Measurements from ENCODE around the gene ABCF1.
"Not testable (repeated sequence)": the region's sequence is repeated elsewhere in the genome, so short reads cannot be mapped to it uniquely, and the experiment has no call there.

Gene ABCF1

DNA sequence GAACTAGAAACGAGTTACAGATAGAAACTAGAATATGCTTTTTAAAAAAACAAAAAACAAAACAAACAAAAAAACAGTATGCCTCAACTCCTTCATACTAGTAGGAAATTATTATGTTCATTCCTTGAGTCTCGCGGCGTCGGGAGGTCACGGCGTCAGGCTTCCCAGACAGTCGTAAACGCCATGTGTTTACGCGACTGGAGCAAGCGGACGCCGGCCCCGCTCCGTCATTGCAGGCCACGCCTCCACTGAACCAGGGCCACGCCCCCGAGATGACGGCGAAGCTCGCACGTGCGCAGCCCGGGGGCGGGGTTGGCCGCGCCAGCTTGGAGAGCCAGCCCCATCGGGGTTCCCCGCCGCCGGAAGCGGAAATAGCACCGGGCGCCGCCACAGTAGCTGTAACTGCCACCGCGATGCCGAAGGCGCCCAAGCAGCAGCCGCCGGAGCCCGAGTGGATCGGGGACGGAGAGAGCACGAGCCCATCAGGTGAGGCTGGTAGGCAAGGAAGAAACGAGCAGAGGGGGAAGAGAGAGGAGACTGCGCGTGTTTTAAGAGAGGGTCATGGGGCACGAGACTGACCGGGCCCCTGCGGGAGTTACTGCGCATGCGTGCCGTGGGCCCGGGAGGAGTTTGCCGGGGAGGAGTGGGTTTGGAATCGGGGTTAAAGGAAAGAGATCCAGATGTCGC, at the start of gene ABCF1:
Gene ABCF1, plus strand, starts transcription at position 368 of the 687 bp plus-strand sequence. Its CDS starts 46 bp downstream, at position 414.
- DNase-seq (ENCODE audit: low read depth, low spot score), result peak; percentile 80
- H3K27ac ChIP-seq, result peak within 1 kb of the TSS; percentile 87

DNA sequence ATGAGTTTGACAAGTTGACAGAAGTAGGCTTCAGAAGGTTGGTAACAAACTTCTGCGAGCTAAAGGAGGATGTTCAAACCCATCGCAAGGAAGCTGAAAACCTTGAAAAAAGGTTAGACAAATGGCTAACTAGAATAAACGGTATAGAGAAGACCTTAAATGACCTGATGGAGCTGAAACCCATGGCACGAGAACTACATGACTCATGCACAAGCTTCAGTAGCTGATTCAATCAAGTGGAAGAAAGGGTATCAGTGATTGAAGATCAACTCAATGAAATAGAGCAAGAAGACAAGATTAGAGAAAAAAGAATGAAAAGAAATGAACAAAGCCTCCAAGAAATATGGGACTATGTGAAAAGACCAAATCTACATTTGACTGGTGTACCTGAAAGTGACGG, 49.3 kb upstream of the ABCF1 start:
- not testable (repeated sequence) for DNase-seq (ENCODE audit: low read depth, low spot score)
- peak overlapping the region; percentile 91 for H3K27ac ChIP-seq

DNA sequence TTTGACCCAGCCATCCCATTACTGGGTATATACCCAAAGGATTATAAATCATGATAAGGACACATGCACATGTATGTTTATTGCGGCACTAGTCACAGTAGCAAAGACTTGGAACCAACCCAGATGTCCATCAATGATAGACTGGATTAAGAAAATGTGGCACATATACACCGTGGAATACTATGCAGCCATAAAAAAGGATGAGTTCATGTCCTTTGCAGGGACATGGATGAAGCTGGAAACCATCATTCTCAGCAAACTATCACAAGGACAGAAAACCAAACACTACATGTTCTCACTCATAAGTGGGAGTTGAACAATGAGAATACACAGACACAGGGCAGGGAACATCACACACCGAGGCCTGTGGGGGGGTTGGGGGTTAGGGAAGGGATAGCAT, 44.8 kb upstream of the ABCF1 start:
- not testable (repeated sequence) for DNase-seq (ENCODE audit: low read depth, low spot score); H3K27ac ChIP-seq

DNA sequence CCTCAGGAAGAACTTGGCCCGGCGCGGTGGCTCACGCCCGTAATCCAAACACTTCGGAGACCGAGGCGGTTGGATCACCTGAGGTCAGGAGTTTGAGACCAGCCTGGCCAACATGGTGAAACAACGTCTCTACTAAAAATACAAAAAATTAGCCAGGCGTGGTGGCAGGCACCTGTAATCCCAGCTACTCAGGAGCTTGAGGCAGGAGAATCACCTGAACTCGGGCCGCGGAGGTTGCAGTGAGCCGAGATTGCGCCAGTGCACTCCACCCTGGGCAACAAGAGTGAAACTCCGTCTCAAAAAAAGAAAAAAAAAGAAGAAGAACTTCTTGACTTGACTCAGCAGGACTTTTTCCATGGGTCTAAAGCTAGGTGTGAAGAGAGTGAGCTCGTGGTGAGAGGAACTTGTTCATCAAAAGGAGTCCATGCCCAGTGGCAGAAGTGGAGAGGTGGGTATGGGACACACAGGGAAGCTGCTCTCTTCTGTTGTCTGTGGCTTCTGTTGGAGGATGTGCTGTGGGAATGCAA, 41.8 kb upstream of the ABCF1 start:
- H3K27ac ChIP-seq; DNase-seq (ENCODE audit: low read depth, low spot score): not testable (repeated sequence)

DNA sequence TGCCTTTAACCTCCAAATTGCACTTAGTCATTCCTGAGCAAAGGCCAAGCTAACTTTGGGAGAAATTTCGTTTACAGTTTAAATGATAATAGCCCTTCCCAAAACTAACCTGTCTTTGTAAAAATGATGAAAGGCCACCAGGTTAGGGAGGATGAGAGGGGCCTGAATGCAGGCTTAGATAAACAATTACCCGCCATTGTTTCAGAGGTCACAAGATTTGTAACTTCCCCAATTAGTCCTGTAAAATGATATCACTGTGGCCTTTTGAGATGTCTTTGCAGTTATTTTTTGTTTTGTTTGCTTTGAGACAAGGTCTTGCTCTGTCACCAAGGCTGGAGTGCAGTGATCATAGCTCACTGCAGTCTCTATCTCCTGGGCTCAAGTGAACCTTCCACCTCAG, 41.2 kb upstream of the ABCF1 start:
- H3K27ac ChIP-seq, result no peak overlapping the region
- DNase-seq (ENCODE audit: low read depth, low spot score), result no peak

DNA sequence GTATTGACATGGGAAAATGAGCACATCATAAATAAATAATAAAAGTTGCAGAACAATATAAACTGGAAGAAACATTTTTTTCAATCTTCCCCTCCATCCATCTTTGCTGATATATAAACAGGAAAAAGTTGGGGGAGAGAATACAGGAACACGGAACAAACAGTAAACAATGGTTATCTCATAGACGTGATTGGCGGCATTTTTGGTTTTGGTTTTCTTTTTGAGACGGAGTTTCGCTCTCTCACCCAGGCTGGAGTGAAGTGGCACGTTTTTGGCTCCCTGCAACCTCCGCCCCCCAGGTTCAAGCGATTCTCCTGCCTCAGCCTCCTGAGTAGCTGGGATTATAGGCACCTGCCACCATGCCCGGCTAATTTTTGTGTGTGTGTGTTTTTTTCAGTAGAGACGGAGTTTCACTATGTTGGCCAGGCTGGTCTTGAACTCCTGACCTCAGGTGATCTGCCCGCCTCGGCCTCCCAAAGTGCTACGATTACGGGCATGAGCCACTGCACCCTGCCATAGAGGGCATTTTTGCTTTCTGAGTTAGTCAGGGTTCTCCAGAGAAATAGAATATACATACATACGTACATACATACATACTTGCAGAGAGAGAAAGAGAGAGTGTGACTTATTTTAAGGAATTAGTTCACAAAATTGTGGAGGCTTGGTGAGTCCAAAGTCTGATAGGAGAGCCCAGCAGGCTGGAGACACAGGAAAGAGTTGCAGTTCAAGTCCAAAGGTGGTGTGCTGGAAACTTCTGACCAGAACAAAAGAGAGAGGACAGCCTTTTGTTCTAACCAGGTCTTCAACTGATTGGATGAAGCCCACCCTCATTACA, 37.6 kb upstream of the ABCF1 start:
- DNase-seq (ENCODE audit: low read depth, low spot score), result no peak
- H3K27ac ChIP-seq, result no peak overlapping the region

DNA sequence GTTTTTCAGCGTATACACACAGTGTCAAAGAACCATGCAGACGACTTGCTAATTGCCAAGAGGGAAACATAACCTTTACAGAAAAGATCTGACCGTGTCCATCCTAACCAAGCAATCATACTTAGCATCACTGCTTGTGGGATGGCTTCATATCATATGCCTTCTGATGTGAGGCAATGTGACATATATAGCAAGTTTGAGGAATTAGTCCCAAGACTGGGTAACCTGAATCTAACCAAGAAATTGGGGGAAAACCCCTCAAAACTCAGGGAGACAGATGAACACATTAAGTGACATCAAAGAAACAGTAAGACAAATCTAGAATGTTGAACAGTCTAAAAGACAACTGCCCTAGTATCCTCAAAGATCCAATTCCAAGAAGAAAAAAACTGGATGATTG, 33.3 kb upstream of the ABCF1 start:
- DNase-seq (ENCODE audit: low read depth, low spot score), result no peak

DNA sequence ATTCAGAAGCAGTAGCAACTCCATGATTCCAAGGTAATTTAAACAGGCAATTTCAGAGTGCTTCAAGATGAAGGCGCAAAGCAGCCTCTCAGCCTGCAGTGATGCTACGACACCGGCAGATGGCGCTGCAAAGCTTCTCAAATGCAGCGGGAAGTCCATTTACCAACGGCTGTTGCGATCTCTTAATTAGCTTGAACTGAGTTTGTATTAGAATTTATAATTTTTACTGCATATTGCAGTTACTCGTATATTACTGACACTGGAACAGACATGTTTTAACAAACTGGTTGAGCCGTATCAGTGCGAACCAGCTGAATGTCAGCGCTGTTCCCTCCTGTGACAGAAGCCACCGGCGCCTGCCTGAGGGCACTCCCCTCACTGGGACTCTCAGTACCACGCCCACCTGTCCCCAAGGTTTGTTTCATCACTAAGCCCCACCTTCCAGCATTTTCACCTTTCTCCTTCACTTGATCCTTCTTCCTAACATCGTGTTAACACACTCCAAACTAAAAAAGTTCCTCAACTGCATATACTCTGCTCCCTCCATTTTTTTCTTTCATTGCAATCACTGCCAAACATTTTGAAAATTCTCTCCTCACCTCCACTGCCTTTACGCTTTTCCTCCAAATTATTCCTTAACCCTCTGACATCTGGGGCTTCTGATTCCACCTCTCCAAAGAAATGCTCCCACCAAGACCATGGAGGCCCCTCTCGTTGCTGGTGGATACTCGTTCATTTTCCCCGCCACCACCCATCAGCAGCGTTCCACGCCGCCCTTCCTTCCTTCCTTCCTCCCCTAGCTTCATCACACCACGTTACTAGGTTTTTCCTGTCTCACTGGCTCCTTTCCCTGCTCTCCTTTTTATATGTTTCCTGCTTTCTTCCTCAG, 29.5 kb upstream of the ABCF1 start:
- peak; percentile 44 for DNase-seq (ENCODE audit: low read depth, low spot score)
- no peak overlapping the region for H3K27ac ChIP-seq

More for the DNA sequence above, 33.3 kb upstream of the ABCF1 start:
- H3K27ac ChIP-seq, result no peak overlapping the region

DNA sequence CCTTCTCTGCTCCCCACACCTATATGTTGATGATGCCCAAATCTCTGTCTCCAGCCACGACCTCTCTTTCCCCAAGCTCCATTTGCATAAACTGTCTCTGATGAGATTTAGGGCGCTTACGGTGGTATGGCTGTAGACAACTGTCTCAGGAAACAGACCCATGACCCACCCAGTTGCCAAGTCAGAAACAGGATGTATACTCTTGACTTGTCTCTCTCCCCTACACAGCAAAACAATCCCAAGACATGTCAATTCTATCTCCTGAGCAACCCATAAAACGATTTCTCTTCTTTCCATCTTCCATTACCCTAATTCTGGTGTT, 28.9 kb upstream of the ABCF1 start:
- DNase-seq (ENCODE audit: low read depth, low spot score), result no peak
- H3K27ac ChIP-seq, result no peak overlapping the region

DNA sequence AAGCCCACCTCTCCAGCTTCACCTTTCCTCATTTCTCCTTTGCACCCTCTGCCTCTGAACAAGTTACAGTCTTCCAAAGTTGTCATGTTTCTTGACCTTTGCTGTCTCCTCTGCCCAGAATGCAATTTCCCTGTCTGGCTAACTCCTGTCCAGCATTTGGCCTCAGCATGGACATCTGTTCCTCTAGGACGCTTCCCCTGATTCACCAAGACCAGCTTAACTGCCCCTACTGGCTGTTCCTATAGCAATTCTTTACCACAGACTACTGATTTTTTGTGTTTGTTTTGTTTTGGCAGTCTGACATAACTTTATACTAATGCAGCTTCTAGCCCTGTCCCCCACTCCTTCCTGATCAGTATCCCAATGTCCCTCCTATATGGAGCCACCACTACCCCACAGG, 28.3 kb upstream of the ABCF1 start:
- no peak for DNase-seq (ENCODE audit: low read depth, low spot score)

DNA sequence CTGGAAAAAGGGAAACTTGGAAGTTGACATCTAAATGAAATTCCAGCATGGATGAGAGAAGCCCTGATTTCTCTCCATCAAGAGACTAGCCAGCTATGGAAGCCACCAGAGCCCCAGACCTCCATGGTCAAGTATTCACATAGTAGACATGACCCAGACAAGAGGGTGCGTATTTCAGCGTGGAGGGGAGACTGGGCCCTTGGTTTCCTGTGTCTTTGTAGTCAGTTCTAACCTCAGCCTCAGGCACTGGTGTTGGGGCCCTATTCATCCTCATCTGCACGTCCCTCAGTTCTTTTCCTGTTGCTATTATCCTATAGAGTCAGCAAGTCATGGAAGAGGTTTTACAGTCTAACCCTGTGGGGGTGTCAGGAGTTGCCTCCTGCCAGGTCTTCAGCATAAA, 27.4 kb upstream of the ABCF1 start:
- no peak overlapping the region for H3K27ac ChIP-seq

More for the DNA sequence above, 28.3 kb upstream of the ABCF1 start:
- H3K27ac ChIP-seq, result no peak overlapping the region

DNA sequence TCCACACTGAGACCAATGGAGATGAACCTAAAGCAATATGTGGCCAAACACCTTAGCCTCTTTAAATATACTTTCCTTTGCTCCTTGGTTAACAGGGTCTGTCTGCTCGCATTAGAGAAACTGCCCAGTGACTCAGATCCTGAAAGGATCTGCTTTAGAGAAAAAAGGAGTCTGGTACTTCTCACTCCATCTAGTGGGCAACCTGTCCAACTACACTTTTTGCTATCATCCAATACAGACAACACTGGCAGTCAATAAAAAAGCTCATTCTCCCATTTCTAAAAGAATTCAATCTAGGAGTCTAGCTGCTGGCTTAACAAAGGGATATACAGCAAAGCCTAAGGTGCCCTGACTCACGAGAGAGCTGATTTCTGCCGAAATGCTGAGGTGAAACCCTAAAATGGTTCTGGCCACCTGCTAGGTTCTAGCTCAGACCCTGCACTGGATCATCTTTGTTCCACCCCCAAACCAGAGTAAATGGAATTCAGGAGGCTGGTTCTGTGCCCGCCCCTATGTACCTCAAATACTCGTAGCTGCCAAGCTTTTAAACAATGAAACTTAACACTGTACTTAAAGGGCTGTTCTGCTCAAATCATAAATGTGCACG, 26.5 kb upstream of the ABCF1 start:
- H3K27ac ChIP-seq, result no peak overlapping the region
- DNase-seq (ENCODE audit: low read depth, low spot score), result no peak

More for the DNA sequence above, 27.4 kb upstream of the ABCF1 start:
- no peak for DNase-seq (ENCODE audit: low read depth, low spot score)

DNA sequence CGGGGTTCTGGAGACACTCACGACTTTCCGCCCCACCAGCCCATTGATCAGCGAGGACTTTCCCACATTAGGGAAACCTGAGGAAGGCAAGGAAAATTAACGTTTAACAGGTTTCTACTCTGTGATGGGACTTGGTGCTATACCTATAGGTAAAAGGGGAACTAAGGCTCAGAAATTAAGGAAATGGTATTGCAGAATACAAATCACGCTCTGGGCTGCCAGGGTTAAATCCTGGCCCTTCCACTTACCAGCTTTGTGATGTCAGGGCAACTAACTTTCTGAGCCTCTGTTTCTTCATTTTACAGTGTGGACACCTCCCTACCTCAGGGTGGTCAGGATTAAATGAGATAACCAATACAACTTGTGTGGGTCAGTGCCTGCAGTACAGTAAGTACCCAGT, 23.8 kb upstream of the ABCF1 start:
- H3K27ac ChIP-seq, result no peak overlapping the region
- DNase-seq (ENCODE audit: low read depth, low spot score), result no peak

DNA sequence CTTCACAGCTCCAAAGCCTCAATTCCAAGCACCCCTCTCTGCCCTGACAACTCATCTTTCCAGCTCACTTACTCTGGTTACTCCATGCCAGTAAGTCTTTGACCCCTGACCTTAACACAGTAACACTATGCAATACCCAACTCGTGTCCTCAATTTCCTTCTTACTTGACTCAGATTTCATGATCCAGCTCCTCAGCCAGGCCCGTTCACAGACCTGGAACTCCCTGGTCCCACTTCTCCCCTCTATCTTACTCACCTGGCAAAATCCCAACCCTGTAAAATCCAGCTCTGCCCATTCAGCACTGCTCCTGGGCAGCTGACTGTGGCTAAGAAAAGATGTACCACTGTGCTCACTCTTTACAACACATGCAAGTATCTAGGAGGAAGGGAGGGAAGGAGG, 22.9 kb upstream of the ABCF1 start:
- DNase-seq (ENCODE audit: low read depth, low spot score), result no peak
- H3K27ac ChIP-seq, result no peak overlapping the region

DNA sequence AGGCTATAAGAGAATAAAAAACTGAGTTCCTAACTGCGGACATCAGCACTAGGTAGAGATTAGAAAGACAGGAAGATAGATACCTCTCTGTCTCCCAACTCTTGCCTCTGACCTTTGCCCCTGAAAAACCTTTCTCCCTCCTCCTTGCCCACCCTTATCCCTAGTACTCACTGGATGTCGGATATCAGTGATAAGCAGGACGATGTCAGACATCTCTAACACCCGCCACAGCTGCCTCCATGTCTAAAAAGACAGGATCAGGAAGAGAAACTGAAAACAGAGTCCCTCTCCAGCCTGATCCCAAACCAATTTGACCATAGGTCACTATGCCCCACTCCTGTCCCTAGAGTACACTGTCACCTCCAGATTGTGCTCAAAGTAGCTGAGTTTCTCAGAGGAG, 16.8 kb upstream of the ABCF1 start:
- DNase-seq (ENCODE audit: low read depth, low spot score), result no peak

DNA sequence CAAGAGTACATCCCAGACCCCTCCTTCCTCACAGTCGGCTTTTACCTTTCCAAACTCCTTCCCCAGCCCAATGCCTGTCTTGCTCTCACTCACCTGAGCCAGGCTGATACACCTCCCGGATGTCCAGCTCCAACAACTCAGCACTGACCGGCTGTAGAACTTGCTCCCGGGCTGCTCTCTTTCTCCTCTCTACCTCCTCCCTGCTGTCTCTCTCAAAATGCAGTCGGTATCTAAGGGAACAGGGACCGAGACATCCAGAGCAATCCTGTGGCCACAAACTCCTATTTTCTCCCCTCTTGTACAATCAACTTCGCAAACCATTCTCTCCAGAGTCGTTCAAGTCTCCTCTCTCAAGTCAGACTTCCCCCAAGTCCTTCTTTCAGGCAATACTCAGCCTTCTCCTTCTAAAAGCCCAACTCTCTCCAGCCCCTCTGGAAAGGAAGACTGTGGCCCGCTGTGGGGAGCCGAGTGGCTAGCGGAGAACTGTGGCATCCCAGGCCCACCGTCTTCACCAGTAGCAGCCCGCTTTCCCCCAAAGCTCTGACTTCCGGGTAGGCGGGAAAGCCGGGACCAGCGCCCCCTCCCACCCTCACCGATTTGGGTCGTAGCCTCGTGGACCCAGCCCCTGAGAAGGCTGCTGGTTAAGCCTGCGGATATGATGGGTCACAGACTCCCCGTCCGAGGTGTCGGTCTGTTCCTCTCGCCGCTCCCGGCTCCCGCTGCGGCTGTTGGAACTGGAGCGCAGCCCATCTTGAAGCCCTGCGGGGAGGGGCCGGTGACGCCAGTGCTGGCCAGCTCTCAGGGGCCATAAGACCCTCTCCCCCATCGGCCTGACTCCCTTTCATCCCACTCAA, 16.1 kb upstream of the ABCF1 start:
- DNase-seq (ENCODE audit: low read depth, low spot score), result no peak
- H3K27ac ChIP-seq, result peak overlapping the region; percentile 90

More for the DNA sequence above, 16.8 kb upstream of the ABCF1 start:
- no peak overlapping the region for H3K27ac ChIP-seq

DNA sequence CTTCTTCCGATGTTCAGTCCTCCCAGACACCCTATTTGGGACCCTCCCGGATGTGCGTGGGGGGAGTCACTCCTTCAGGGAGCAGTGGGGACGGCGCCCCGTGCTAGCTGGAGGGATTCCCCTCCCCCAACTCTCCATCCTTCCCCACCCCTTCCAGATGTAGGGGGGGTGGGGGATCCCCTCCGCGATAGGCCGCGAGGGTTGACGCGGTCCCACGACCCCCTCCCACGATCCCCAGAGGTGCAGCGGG, 15.5 kb upstream of the ABCF1 start:
- H3K27ac ChIP-seq, result peak overlapping the region; percentile 90
- DNase-seq (ENCODE audit: low read depth, low spot score), result no peak

DNA sequence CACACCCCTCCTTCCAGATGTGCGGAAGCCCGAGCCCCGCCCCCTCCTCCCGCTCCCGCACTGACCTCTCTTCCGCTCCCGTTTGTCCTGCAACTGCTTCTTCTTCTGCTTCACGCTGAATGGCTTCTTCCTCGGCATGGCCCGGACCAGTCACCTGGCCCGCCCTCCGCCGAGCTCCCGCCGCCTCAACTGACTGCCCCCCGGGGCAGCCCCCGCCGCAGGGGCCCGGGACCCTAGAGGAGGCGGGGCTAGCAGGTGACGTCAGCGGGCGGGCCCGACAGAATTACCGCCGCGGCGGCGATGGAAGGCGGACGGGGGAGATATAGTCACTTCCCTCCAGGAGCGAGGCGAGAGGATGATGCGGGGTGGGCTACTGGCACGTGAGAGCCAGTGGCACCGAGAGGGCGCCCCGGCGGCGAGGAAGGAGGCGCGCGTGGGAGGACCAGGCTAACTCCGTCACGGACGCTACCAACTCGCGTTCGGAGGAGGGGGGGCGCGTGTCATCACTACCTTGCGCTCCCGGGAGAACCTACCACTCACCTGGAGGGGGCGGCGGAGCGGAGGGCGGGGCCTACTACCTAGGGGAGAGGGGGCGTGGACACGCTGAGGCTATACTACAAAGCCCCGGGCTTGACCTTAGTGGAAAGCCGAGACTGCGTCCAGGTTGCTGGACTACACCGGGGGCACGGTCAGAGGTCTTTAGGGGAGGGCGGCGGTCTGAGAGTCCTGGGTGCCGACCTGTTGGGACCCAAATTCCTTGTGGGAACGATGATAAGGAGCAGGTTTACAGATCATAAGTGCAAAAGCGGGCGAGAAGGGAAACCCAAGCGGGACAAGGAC, 15.0 kb upstream of the ABCF1 start, which contains the start of gene GNL1:
Gene GNL1, minus strand, starts transcription at position 424 of the 840 bp plus-strand sequence. Its CDS starts 286 bp downstream, at position 138.
- peak within 1 kb of the TSS; percentile 90 for H3K27ac ChIP-seq
- peak; percentile 84 for DNase-seq (ENCODE audit: low read depth, low spot score)

Measured in epithelial cell of prostate (primary cell).